HepG2 (cell line): ENCODE results near the gene HTR4. TPM values are rescaled to one million over a fixed set of nuclear protein-coding genes. Genes with fewer than 3 reads are reported as not detected.

Experiments used
- AKAP8 ChIP-seq: sonication (generic); formaldehyde crosslinking; IDR thresholded peaks from 2 replicates; pipeline ENCODE4 v1.5.1; 2020; ENCODE audit warnings: mild to moderate bottlenecking, missing genetic modification reagents
- DR1 ChIP-seq: sonication (generic); formaldehyde crosslinking; IDR thresholded peaks from 2 replicates; pipeline ENCODE4 v1.8.0; 2021; ENCODE audit warnings: mild to moderate bottlenecking, missing genetic modification reagents, inconsistent platforms
- ESRRA ChIP-seq: sonication (generic); formaldehyde crosslinking; IDR thresholded peaks from 2 replicates; pipeline ENCODE4 v1.5.1; 2020; ENCODE audit warnings: mild to moderate bottlenecking, low read depth, missing genetic modification reagents
- HNF1B ChIP-seq: sonication (generic); formaldehyde crosslinking; IDR thresholded peaks from 2 replicates; pipeline ENCODE4 v1.5.1; 2020; ENCODE audit warnings: mild to moderate bottlenecking, moderate library complexity, missing genetic modification reagents
- HNF4G ChIP-seq, 2 experiments: sonication (generic) in 1 of 2; formaldehyde crosslinking in 1 of 2; IDR thresholded peaks; 2 replicates each; pipeline versions ENCODE4 v1.4.0 to v1.6.1; 2011 to 2020; ENCODE audit warnings: borderline replicate concordance in 2 of 2, low read depth in 2 of 2, mild to moderate bottlenecking in 2 of 2, low read length in 1 of 2, missing genetic modification reagents in 1 of 2, moderate library complexity in 1 of 2
- HNRNPLL ChIP-seq: fragments of 200-400 bp; formaldehyde crosslinking; IDR thresholded peaks from 2 replicates; pipeline ENCODE4 v1.6.1; 2017; ENCODE audit warnings: mild to moderate bottlenecking, low read depth, low read length; ENCODE audit not compliant: poor library complexity, severe bottlenecking
- JUND ChIP-seq: sonication (generic); formaldehyde crosslinking; IDR thresholded peaks from 2 replicates; pipeline ENCODE4 v1.8.0; 2022; ENCODE audit warnings: mild to moderate bottlenecking, missing genetic modification reagents
- KMT2B ChIP-seq: IDR thresholded peaks from 2 replicates; pipeline ENCODE4 v1.6.1; 2016; ENCODE audit warnings: missing genetic modification reagents, missing compliant biosample characterization
- MXD1 ChIP-seq: sonication (generic); formaldehyde crosslinking; IDR thresholded peaks from 2 replicates; pipeline ENCODE4 v1.4.0; 2020; ENCODE audit warnings: mild to moderate bottlenecking, missing genetic modification reagents
- MXD4 ChIP-seq: IDR thresholded peaks from 2 replicates; pipeline ENCODE4 v1.6.1; 2016; ENCODE audit warnings: mild to moderate bottlenecking, missing biosample characterization, missing genetic modification reagents
- NFYB ChIP-seq: sonication (generic); formaldehyde crosslinking; IDR thresholded peaks from 2 replicates; pipeline ENCODE4 v1.4.0; 2020; ENCODE audit warnings: missing genetic modification reagents
- PHF5A ChIP-seq: IDR thresholded peaks from one replicate; pipeline ENCODE4 v1.6.1; 2018; ENCODE audit warnings: low read depth, missing genetic modification reagents; ENCODE audit not compliant: unreplicated experiment
- PRPF4 ChIP-seq: fragments of 200-400 bp; formaldehyde crosslinking; IDR thresholded peaks from 2 replicates; pipeline ENCODE4 v1.6.1; 2016; ENCODE audit warnings: low read length, low read depth; ENCODE audit not compliant: poor library complexity, severe bottlenecking
- TEAD2 ChIP-seq: sonication (generic); formaldehyde crosslinking; IDR thresholded peaks from 2 replicates; pipeline ENCODE4 v1.9.0; 2021; ENCODE audit warnings: missing genetic modification reagents
- THAP7 ChIP-seq: sonication (generic); formaldehyde crosslinking; IDR thresholded peaks from 2 replicates; pipeline ENCODE4 v1.8.1; 2023; ENCODE audit warnings: mild to moderate bottlenecking, missing genetic modification reagents
- TOE1 ChIP-seq: sonication (generic); formaldehyde crosslinking; IDR thresholded peaks from 2 replicates; pipeline ENCODE4 v1.4.0; 2020; ENCODE audit warnings: mild to moderate bottlenecking, missing genetic modification reagents
- ZFP36L1 ChIP-seq: sonication (generic); formaldehyde crosslinking; IDR thresholded peaks from 2 replicates; pipeline ENCODE4 v1.8.0; 2022; ENCODE audit warnings: mild to moderate bottlenecking, missing genetic modification reagents, moderate library complexity
- ZMAT5 ChIP-seq: sonication (generic); formaldehyde crosslinking; IDR thresholded peaks from 2 replicates; pipeline ENCODE4 v1.5.0; 2020; ENCODE audit warnings: mild to moderate bottlenecking, low read depth, missing genetic modification reagents, borderline replicate concordance
- ZNF253 ChIP-seq: sonication (generic); formaldehyde crosslinking; IDR thresholded peaks from 2 replicates; pipeline ENCODE4 v1.8.0; 2022; ENCODE audit warnings: mild to moderate bottlenecking, missing genetic modification reagents, borderline replicate concordance
- ZNF280D ChIP-seq: sonication (generic); formaldehyde crosslinking; IDR thresholded peaks from 2 replicates; pipeline ENCODE4 v1.5.1; 2020; ENCODE audit warnings: mild to moderate bottlenecking, missing genetic modification reagents
- ZNF331 ChIP-seq: sonication (generic); formaldehyde crosslinking; IDR thresholded peaks from 2 replicates; pipeline ENCODE4 v1.4.0; 2020; ENCODE audit warnings: missing genetic modification reagents
- ZNF556 ChIP-seq: sonication (generic); formaldehyde crosslinking; IDR thresholded peaks from 2 replicates; pipeline ENCODE4 v1.4.0; 2020; ENCODE audit warnings: mild to moderate bottlenecking, missing genetic modification reagents, borderline replicate concordance
- ZNF773 ChIP-seq: sonication (generic); formaldehyde crosslinking; IDR thresholded peaks from 2 replicates; pipeline ENCODE4 v1.4.0; 2020; ENCODE audit warnings: missing genetic modification reagents, borderline replicate concordance
- ZNF850 ChIP-seq: sonication (generic); formaldehyde crosslinking; conservative IDR thresholded peaks from 2 replicates; pipeline ENCODE4 v1.9.0; 2021; ENCODE audit warnings: mild to moderate bottlenecking, missing genetic modification reagents
- ZSCAN12 ChIP-seq: sonication (generic); formaldehyde crosslinking; IDR thresholded peaks from 2 replicates; pipeline ENCODE4 v1.9.0; 2021; ENCODE audit warnings: mild to moderate bottlenecking, missing genetic modification reagents
- polyA plus RNA-seq, 8 experiments: library from polyadenylated mRNA; depleted of rRNA in 3 of 8; stranded (reverse) in 7 of 8; unstranded in 1 of 8; fragments of >200 nt; fragmentation: Illumina TruSeq in 4 of 8; extraction: Trizol in 4 of 8; gene quantifications; 2 replicates each; pipeline versions ENCODE4 v1.2.1 to v1.2.3, GENCODE V29; 2011 to 2016; ENCODE audit warnings: low read depth in 4 of 8, missing spikeins in 1 of 8, mixed read lengths in 1 of 8; ENCODE audit not compliant: insufficient read depth in 1 of 8
- total RNA-seq, 5 experiments: library from RNA; depleted of rRNA; stranded (reverse); fragments of >200 nt; fragmentation: Illumina TruSeq; extraction: Trizol; gene quantifications; 2 replicates each; pipeline ENCODE4 v1.2.3, GENCODE V29; 2016; ENCODE audit warnings: low read depth in 1 of 5

HTR4 gene
- total and polyA plus RNA-seq, 2 of the 13 experiments (the other 11 are each of a cell fraction or from before 2014, with no cell fraction given), result not detected

- TF ChIP-seq MXD1 (CRISPR knock-in tag) (no peak), ZNF331 (CRISPR knock-in tag) (no peak), ZFP36L1 (CRISPR knock-in tag) (no peak), ZNF556 (CRISPR knock-in tag) (no peak), ZNF280D (CRISPR knock-in tag) (no peak), TEAD2 (CRISPR knock-in tag) (no peak), HNF1B (CRISPR knock-in tag) (no peak), PRPF4 (no peak), JUND (CRISPR knock-in tag) (no peak), NFYB (CRISPR knock-in tag) (no peak), ZMAT5 (CRISPR knock-in tag) (no peak), ZNF850 (no peak), THAP7 (CRISPR knock-in tag) (no peak), TOE1 (CRISPR knock-in tag) (0 out of 2 replicates have a peak, but pooled peaks have one; percentile 29), HNRNPLL (no peak), ESRRA (no peak), AKAP8 (CRISPR knock-in tag) (no peak), PHF5A (CRISPR knock-in tag) (no peak), MXD4 (CRISPR knock-in tag) (no peak), ZSCAN12 (no peak), ZNF253 (CRISPR knock-in tag) (no peak), KMT2B (CRISPR knock-in tag) (no peak), DR1 (CRISPR knock-in tag) (no peak), HNF4G (IDR thresholded peaks at IDR 0.05; ENCODE audit: borderline replicate concordance, low read depth, low read length) (no peak), HNF4G (CRISPR knock-in tag; IDR thresholded peaks at IDR 0.05; ENCODE audit: borderline replicate concordance, low read depth) (no peak), ZNF773 (CRISPR knock-in tag) (no peak)
Measured at GRCh38 chr5:148488757-148489156, 165.6 kb downstream of the HTR4 start (continued).
